GM12878 (cell line): ENCODE measurements around the gene LHX5. TPM values are rescaled to one million over a fixed set of nuclear protein-coding genes. Genes with fewer than 3 reads are reported as not detected.

Experiments used
- ATF7 ChIP-seq: fragments of 450-650 bp; IDR thresholded peaks from 2 replicates; pipeline ENCODE4 v1.6.1; 2016; ENCODE audit warnings: low read depth, mild to moderate bottlenecking
- EED ChIP-seq: sonication (generic); IDR thresholded peaks from 2 replicates; pipeline ENCODE4 v1.6.1; 2016; ENCODE audit warnings: antibody characterized with exemption, low read depth
- GATAD2B ChIP-seq: fragments of 450-650 bp; conservative IDR thresholded peaks from 2 replicates; pipeline ENCODE4 v1.6.1; 2017; ENCODE audit warnings: low read depth, mild to moderate bottlenecking, moderate library complexity
- JUNB ChIP-seq: IDR thresholded peaks from 2 replicates; pipeline ENCODE4 v1.6.1; 2016; ENCODE audit warnings: antibody characterized with exemption, mild to moderate bottlenecking
- JUND ChIP-seq: IDR thresholded peaks from 2 replicates; pipeline ENCODE4 v1.6.1; 2012; ENCODE audit warnings: low read depth, mild to moderate bottlenecking, low read length, improper control_type of control experiment, moderate library complexity
- RFX5 ChIP-seq: IDR thresholded peaks from 2 replicates; pipeline ENCODE4 v1.6.1; 2011; ENCODE audit warnings: low read depth, low read length, improper control_type of control experiment
- SIN3A ChIP-seq: IDR thresholded peaks from 2 replicates; pipeline ENCODE4 v1.6.1; 2012; ENCODE audit warnings: low read depth, low read length, improper control_type of control experiment
- SREBF1 ChIP-seq: IDR thresholded peaks from 2 replicates; pipeline ENCODE4 v1.6.1; 2012; ENCODE audit warnings: mild to moderate bottlenecking, low read length
- SRF ChIP-seq, 2 experiments: IDR thresholded peaks; 2 replicates each; pipeline ENCODE4 v1.6.1; 2011; ENCODE audit warnings: low read depth in 2 of 2, low read length in 2 of 2, mild to moderate bottlenecking in 1 of 2, moderate library complexity in 1 of 2
- STAT1 ChIP-seq: fragments of 450-650 bp; conservative IDR thresholded peaks from 2 replicates; pipeline ENCODE4 v1.6.1; 2014; ENCODE audit warnings: antibody characterized with exemption, mild to moderate bottlenecking
- ZNF24 ChIP-seq: fragments of 450-650 bp; IDR thresholded peaks from 2 replicates; pipeline ENCODE4 v1.6.1; 2017; ENCODE audit warnings: antibody characterized with exemption, mild to moderate bottlenecking
- polyA plus RNA-seq, 11 experiments: library from polyadenylated mRNA; depleted of rRNA in 4 of 11; unstranded in 6 of 11; stranded (reverse) in 5 of 11; fragments of >200 nt; fragmentation: Nextera tagmentation in 4 of 11; fragmentation: Illumina TruSeq in 1 of 11; extraction: Ambion mirVana in 4 of 11; extraction: Trizol in 1 of 11; gene quantifications; 1 replicate in 1 of 11; 2 replicates in 10 of 11; pipeline versions ENCODE4 v1.2.1 to v1.2.3, GENCODE V29; 2011 to 2016; ENCODE audit warnings: inconsistent platforms in 2 of 11, missing spikeins in 2 of 11, low read depth in 1 of 11
- total RNA-seq, 4 experiments: library from RNA; depleted of rRNA in 3 of 4; stranded (reverse); fragments of >200 nt in 3 of 4; fragmentation: Illumina TruSeq in 1 of 4; extraction: Trizol in 1 of 4; gene quantifications; 2 replicates each; pipeline versions ENCODE4 v1.2.1 to v1.2.3, GENCODE V29; 2013 to 2021
- TF ChIP-seq, protein P1 (sequence below): fragments of 450-650 bp; IDR thresholded peaks from 2 replicates; pipeline ENCODE4 v1.6.1; 2016; ENCODE audit warnings: mild to moderate bottlenecking, moderate library complexity, borderline replicate concordance
- TF ChIP-seq, protein P2 (sequence below): IDR thresholded peaks from 2 replicates; pipeline ENCODE4 v1.6.1; 2011; ENCODE audit warnings: borderline replicate concordance, low read depth, mild to moderate bottlenecking, moderate library complexity, low read length; ENCODE audit not compliant: insufficient read depth, poor library complexity, severe bottlenecking
- TF ChIP-seq, protein P3 (sequence below): fragments of 450-650 bp; IDR thresholded peaks from 2 replicates; pipeline ENCODE4 v1.6.1; 2016; ENCODE audit warnings: mild to moderate bottlenecking

The LHX5 gene
- total and polyA plus RNA-seq, 10 of the 15 experiments (the other 5 are each of a cell fraction or from before 2014, with no cell fraction given): 0.03 TPM; not detected in 9

DNA sequence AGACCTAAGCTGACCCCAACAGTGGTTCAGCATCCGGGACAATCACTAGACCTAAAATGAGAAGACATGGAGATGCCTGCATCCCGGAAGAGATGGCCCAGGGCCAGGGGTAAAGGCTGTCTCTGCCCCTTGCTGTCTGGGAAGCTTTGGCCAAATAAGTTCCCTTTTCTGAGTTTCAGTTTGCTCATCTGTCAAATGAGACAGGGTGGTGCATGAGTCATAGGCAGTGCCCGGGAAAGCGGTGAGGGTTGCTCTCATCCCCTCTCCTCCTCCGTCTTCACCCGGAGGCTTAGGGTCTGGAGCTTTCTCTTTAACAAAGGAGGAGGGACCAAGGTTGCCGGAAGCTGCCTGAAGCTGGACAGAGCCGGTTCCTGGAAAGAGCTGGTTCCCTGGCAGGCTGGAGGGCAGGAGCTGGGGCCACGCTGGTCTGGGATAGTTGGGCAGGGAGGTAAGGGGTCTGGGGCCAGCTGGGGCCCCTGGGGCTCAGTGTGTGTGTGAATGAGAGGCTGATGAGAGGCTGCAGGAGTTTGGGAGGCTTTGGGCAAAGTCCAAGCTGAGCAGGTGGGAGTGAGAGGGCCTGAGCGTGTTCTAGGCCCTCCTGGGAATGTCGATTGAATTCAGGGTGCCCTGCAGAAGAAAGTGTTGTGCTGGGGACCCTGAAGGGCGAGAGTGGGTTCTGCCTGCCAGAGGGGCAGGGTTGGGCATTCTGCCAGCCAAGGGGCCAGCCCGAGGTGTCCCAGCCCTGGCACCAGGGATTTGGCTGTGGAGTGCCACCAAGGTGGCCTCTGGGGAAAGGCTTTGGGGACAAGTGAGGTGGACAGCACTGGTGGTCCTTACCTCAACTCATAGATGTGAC lies 49.4 kb downstream of the LHX5 start, which contains the start of gene SDSL (continued):
- TF ChIP-seq, protein P1, sequence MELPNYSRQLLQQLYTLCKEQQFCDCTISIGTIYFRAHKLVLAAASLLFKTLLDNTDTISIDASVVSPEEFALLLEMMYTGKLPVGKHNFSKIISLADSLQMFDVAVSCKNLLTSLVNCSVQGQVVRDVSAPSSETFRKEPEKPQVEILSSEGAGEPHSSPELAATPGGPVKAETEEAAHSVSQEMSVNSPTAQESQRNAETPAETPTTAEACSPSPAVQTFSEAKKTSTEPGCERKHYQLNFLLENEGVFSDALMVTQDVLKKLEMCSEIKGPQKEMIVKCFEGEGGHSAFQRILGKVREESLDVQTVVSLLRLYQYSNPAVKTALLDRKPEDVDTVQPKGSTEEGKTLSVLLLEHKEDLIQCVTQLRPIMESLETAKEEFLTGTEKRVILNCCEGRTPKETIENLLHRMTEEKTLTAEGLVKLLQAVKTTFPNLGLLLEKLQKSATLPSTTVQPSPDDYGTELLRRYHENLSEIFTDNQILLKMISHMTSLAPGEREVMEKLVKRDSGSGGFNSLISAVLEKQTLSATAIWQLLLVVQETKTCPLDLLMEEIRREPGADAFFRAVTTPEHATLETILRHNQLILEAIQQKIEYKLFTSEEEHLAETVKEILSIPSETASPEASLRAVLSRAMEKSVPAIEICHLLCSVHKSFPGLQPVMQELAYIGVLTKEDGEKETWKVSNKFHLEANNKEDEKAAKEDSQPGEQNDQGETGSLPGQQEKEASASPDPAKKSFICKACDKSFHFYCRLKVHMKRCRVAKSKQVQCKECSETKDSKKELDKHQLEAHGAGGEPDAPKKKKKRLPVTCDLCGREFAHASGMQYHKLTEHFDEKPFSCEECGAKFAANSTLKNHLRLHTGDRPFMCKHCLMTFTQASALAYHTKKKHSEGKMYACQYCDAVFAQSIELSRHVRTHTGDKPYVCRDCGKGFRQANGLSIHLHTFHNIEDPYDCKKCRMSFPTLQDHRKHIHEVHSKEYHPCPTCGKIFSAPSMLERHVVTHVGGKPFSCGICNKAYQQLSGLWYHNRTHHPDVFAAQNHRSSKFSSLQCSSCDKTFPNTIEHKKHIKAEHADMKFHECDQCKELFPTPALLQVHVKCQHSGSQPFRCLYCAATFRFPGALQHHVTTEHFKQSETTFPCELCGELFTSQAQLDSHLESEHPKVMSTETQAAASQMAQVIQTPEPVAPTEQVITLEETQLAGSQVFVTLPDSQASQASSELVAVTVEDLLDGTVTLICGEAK: peak; percentile 47; the same call in 1 of the 2 replicates
- no peak for TF ChIP-seq SREBF1
- TF ChIP-seq SIN3A: peak; percentile 53; the same call in 1 of the 2 replicates
- no peak for TF ChIP-seq ZNF24
- TF ChIP-seq, protein P2, sequence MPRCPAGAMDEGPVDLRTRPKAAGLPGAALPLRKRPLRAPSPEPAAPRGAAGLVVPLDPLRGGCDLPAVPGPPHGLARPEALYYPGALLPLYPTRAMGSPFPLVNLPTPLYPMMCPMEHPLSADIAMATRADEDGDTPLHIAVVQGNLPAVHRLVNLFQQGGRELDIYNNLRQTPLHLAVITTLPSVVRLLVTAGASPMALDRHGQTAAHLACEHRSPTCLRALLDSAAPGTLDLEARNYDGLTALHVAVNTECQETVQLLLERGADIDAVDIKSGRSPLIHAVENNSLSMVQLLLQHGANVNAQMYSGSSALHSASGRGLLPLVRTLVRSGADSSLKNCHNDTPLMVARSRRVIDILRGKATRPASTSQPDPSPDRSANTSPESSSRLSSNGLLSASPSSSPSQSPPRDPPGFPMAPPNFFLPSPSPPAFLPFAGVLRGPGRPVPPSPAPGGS: peak; percentile 41
- peak; percentile 85 for TF ChIP-seq ATF7
- TF ChIP-seq STAT1: no peak
- peak; percentile 40; the same call in 1 of the 2 replicates for TF ChIP-seq GATAD2B
- TF ChIP-seq, protein P3, sequence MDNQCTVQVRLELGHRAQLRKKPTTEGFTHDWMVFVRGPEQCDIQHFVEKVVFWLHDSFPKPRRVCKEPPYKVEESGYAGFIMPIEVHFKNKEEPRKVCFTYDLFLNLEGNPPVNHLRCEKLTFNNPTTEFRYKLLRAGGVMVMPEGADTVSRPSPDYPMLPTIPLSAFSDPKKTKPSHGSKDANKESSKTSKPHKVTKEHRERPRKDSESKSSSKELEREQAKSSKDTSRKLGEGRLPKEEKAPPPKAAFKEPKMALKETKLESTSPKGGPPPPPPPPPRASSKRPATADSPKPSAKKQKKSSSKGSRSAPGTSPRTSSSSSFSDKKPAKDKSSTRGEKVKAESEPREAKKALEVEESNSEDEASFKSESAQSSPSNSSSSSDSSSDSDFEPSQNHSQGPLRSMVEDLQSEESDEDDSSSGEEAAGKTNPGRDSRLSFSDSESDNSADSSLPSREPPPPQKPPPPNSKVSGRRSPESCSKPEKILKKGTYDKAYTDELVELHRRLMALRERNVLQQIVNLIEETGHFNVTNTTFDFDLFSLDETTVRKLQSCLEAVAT: peak; percentile 62; the same call in 1 of the 2 replicates
- peak; percentile 68; the same call in 1 of the 2 replicates for TF ChIP-seq JUND
- TF ChIP-seq RFX5: no peak
- TF ChIP-seq EED: peak; percentile 59; the same call in 1 of the 2 replicates
- peak; percentile 42; the same call in 1 of the 2 replicates for TF ChIP-seq JUNB
- TF ChIP-seq SRF (IDR thresholded peaks at IDR 0.05; ENCODE audit: low read depth in 2 of 2, low read length in 2 of 2): 0 out of 4 replicates have a peak, but pooled peaks of 1 of the 2 experiments have one; percentile 41
